Glutamatergic neuron (in vitro differentiated cells): ENCODE results near the gene COASY. TPM values are rescaled to one million over a fixed set of nuclear protein-coding genes. Genes with fewer than 3 reads are reported as not detected.

Experiments
- DNase-seq: peaks from one replicate; pipeline ENCODE4 v3.0.0; 2022
- H3K27ac Mint-ChIP-seq: one replicate; pipeline ENCODE4 v1.8.0; 2020; ENCODE audit warnings: mild to moderate bottlenecking, mixed read lengths, inconsistent platforms; ENCODE audit not compliant: unreplicated experiment
- H3K27me3 Mint-ChIP-seq: one replicate; pipeline ENCODE4 v1.8.0; 2020; ENCODE audit warnings: mild to moderate bottlenecking, moderate library complexity, mixed read lengths, inconsistent platforms; ENCODE audit not compliant: unreplicated experiment
- H3K36me3 Mint-ChIP-seq: one replicate; pipeline ENCODE4 v1.8.0; 2020; ENCODE audit warnings: mild to moderate bottlenecking, mixed read lengths, inconsistent platforms; ENCODE audit not compliant: unreplicated experiment
- H3K4me1 Mint-ChIP-seq: one replicate; pipeline ENCODE4 v1.8.0; 2020; ENCODE audit warnings: mild to moderate bottlenecking, low read depth, mixed read lengths, inconsistent platforms; ENCODE audit not compliant: unreplicated experiment
- H3K4me3 Mint-ChIP-seq: one replicate; pipeline ENCODE4 v1.8.0; 2020; ENCODE audit warnings: mild to moderate bottlenecking, mixed read lengths, inconsistent platforms; ENCODE audit not compliant: unreplicated experiment
- H3K9me3 Mint-ChIP-seq: one replicate; pipeline ENCODE4 v1.8.0; 2020; ENCODE audit warnings: mild to moderate bottlenecking, moderate library complexity, mixed read lengths, inconsistent platforms; ENCODE audit not compliant: unreplicated experiment
- total RNA-seq: library from RNA; stranded (reverse); fragmentation: NEBNext Ultra II Directional; extraction: Animal tissue kit (Norgen Biotek cat#: 25700); gene quantifications from one replicate; pipeline ENCODE4 v1.2.1, GENCODE V29; 2021; ENCODE audit not compliant: unreplicated experiment
- TF ChIP-seq, protein P1 (sequence below): fragments of 200-600 bp; sonication (generic); IDR thresholded peaks from one replicate; pipeline ENCODE4 v1.5.0; 2021; ENCODE audit not compliant: partially characterized antibody, unreplicated experiment

COASY gene
- total RNA-seq, 1 donor from 2014 or later: 57.4 TPM

DNA sequence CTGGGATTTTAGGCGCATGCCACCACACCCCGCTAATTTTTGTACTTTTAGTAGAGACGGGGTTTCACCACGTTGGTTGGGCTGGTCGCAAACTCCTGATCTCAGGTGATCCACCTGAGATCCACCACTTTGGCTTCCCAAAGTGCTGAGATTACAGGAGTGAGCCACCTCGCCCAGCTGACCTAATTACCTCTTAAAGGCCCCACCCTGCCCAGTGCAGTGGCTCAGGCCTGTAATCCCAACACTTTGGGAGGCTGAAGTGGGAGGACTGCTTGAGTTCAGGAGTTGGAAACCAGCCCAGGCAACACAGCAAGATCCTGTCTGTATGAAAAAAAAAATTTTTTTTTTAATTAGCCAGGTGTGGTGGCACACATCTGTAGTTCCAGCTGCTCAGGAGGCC is 2.9 kb upstream of the COASY start:
- Mint-ChIP-seq H3K4me3 (no peak overlapping the region), H3K9me3 (peaks cover 10% of the 10 kb centered on the region), H3K27me3 (peaks cover 9% of the 10 kb centered on the region), H3K36me3 (no peaks in the 10 kb centered on the region), H3K4me1 (peaks cover 18% of the 10 kb centered on the region), H3K27ac (no peak overlapping the region)
- TF ChIP-seq, protein P1, sequence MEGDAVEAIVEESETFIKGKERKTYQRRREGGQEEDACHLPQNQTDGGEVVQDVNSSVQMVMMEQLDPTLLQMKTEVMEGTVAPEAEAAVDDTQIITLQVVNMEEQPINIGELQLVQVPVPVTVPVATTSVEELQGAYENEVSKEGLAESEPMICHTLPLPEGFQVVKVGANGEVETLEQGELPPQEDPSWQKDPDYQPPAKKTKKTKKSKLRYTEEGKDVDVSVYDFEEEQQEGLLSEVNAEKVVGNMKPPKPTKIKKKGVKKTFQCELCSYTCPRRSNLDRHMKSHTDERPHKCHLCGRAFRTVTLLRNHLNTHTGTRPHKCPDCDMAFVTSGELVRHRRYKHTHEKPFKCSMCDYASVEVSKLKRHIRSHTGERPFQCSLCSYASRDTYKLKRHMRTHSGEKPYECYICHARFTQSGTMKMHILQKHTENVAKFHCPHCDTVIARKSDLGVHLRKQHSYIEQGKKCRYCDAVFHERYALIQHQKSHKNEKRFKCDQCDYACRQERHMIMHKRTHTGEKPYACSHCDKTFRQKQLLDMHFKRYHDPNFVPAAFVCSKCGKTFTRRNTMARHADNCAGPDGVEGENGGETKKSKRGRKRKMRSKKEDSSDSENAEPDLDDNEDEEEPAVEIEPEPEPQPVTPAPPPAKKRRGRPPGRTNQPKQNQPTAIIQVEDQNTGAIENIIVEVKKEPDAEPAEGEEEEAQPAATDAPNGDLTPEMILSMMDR: no peak
- no peak for DNase-seq

DNA sequence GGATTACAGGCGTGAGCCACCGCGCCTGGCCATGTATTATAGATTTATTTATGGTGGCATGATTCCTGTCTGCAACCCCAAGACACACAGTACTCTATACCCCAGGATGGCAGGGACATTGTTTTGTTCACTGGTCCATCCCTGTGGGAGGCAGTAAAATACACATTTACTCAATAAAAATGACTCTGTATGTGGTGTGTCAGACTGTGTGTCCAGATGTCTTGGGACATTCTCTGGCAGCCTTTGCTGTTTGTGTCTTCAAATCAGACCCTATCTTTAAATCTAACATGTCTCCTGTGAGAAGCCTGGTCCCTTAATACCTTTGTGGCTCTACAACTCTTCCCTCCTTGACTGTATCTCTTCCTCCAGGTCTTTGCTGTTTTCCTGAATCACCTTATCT is 1.7 kb upstream of the COASY start:
- no peak for DNase-seq
- peaks cover 8% of the 10 kb centered on the region for H3K9me3 Mint-ChIP-seq
- peak overlapping the region; percentile 74 for H3K4me3 Mint-ChIP-seq
- H3K27me3 Mint-ChIP-seq: peaks cover 9% of the 10 kb centered on the region
- H3K4me1 Mint-ChIP-seq: peaks cover 16% of the 10 kb centered on the region
- TF ChIP-seq, protein P1: no peak
- H3K36me3 Mint-ChIP-seq: no peaks in the 10 kb centered on the region
- peak overlapping the region; percentile 56 for H3K27ac Mint-ChIP-seq

- DNase-seq: peak; percentile 35
- TF ChIP-seq, protein P1: no peak
- peaks cover 10% of the 10 kb centered on the region for H3K4me1 Mint-ChIP-seq
- H3K27me3 Mint-ChIP-seq: peaks cover 9% of the 10 kb centered on the region
- H3K36me3 Mint-ChIP-seq: no peaks in the 10 kb centered on the region
- H3K4me3 Mint-ChIP-seq: peak overlapping the region; percentile 95
- H3K9me3 Mint-ChIP-seq: peaks cover 6% of the 10 kb centered on the region
- peak overlapping the region; percentile 92 for H3K27ac Mint-ChIP-seq
Observed at GRCh38 chr17:42562388-42563142, 617 bp downstream of the COASY start.

GRCh38 chr17:42563143-42563509 is 1.2 kb downstream of the COASY start:
- Mint-ChIP-seq H3K27ac (peak overlapping the region; percentile 8), H3K36me3 (no peaks in the 10 kb centered on the region), H3K27me3 (peaks cover 12% of the 10 kb centered on the region), H3K4me1 (peaks cover 13% of the 10 kb centered on the region), H3K9me3 (peaks cover 6% of the 10 kb centered on the region), H3K4me3 (peak overlapping the region; percentile 95)
- TF ChIP-seq, protein P1: no peak
- no peak for DNase-seq

- no peak overlapping the region for H3K27ac Mint-ChIP-seq
- DNase-seq: no peak
- H3K4me1 Mint-ChIP-seq: peaks cover 13% of the 10 kb centered on the region
- peaks cover 6% of the 10 kb centered on the region for H3K9me3 Mint-ChIP-seq
- no peaks in the 10 kb centered on the region for H3K36me3 Mint-ChIP-seq
- peak overlapping the region; percentile 68 for H3K4me3 Mint-ChIP-seq
- H3K27me3 Mint-ChIP-seq: peaks cover 12% of the 10 kb centered on the region
- TF ChIP-seq, protein P1: no peak
Observed at GRCh38 chr17:42563543-42563942, 1.6 kb downstream of the COASY start.
